Fibroblast of mammary gland (primary cell): Measurements from ENCODE around the gene LAMA5.
A peak's percentile ranks its signal among the peaks of the same experiment; 100 is the strongest.

Source experiments
- DNase-seq: peaks from one replicate; pipeline ENCODE4 v3.0.0-alpha.2; 2010; ENCODE audit warnings: low read depth
- H3K4me3 ChIP-seq: 2 replicates; pipeline ENCODE4 v1.5.1; 2011; ENCODE audit warnings: low read depth, mild to moderate bottlenecking, low read length, moderate library complexity; ENCODE audit not compliant: control insufficient read depth
- CTCF ChIP-seq: conservative IDR thresholded peaks from 2 replicates; pipeline ENCODE4 v1.5.1; 2011; ENCODE audit warnings: low read depth, low read length, inconsistent platforms; ENCODE audit not compliant: control insufficient read depth, insufficient read depth

The LAMA5 gene

GRCh38 chr20:62407221-62407992 is 40.3 kb upstream of the LAMA5 start, which contains the start of gene CABLES2:
TSS of gene CABLES2 (minus strand) at chr20:62407285. CDS start at chr20:62407276, 9 bp downstream.
- no peak for TF ChIP-seq CTCF
- H3K4me3 ChIP-seq: peak within 1 kb of the TSS; percentile 51
- peak; percentile 90 for DNase-seq

GRCh38 chr20:62406635-62407176 is 39.6 kb upstream of the LAMA5 start:
- no peak for DNase-seq
- peak overlapping the region; percentile 51 for H3K4me3 ChIP-seq
- TF ChIP-seq CTCF: no peak

GRCh38 chr20:62405981-62406513 is 38.9 kb upstream of the LAMA5 start:
- no peak for TF ChIP-seq CTCF
- no peak for DNase-seq
- peak overlapping the region; percentile 51 for H3K4me3 ChIP-seq

GRCh38 chr20:62405108-62405980 is 38.2 kb upstream of the LAMA5 start:
- H3K4me3 ChIP-seq: no peak overlapping the region
- peak; percentile 74 for DNase-seq
- TF ChIP-seq CTCF: peak; percentile 56

- no peak overlapping the region for H3K4me3 ChIP-seq
- no peak for TF ChIP-seq CTCF
- no peak for DNase-seq
These were observed 37.6 kb upstream of the LAMA5 start for GRCh38 chr20:62404761-62405107.

- no peak for DNase-seq
- TF ChIP-seq CTCF: no peak
- no peak overlapping the region for H3K4me3 ChIP-seq
These were observed 37.1 kb upstream of the LAMA5 start for GRCh38 chr20:62404112-62404665.
